ENCODE data around the gene NUMB. TPM values are rescaled to one million over a fixed set of nuclear protein-coding genes. Genes with fewer than 3 reads are reported as not detected.

The NUMB gene

GRCh38 chr14:73227812-73228781, 230.2 kb downstream of the NUMB start:
- DNase-seq (ENCODE audit: low spot score) = no peak
- no peak overlapping the region for H3K23ac ChIP-seq (ENCODE audit: low read depth, low read length, poor library complexity)
- H3K27me3 ChIP-seq (ENCODE audit: control insufficient read depth in 3 of 3, insufficient read depth in 3 of 3, low read depth in 1 of 3, low read length in 3 of 3) = no peaks in the 10 kb centered on the region
- H3K4me3 ChIP-seq (ENCODE audit: low read length in 2 of 2) = no peak overlapping the region
- H3K4ac ChIP-seq (ENCODE audit: low read length) = no peak overlapping the region
- no CpG with 5 or more reads among the region's 25 CpGs for WGBS, 2 donors (ENCODE audit: extremely low coverage in 2 of 2, insufficient read length in 2 of 2, insufficient replicate concordance in 1 of 2)
- H3K9ac ChIP-seq (ENCODE audit: low read depth, low read length, poor library complexity) = no peak overlapping the region
- H3K36me3 ChIP-seq (replicated peaks in 1 of 2; ENCODE audit: control insufficient read depth in 2 of 2, insufficient read depth in 2 of 2, low read length in 2 of 2) = peaks cover 0 to 16% of the 10 kb centered on the region in 2 donors
- H4K8ac ChIP-seq (ENCODE audit: low read depth, low read length) = no peak overlapping the region
- H4K91ac ChIP-seq (ENCODE audit: low read depth, low read length, poor library complexity) = no peak overlapping the region
- no peak overlapping the region for H2AFZ ChIP-seq (ENCODE audit: low read length)
- H3K4me2 ChIP-seq (ENCODE audit: insufficient read depth, low read length, poor library complexity, severe bottlenecking) = no peak overlapping the region
- no peak overlapping the region for H3K14ac ChIP-seq (ENCODE audit: low read length)
- peak overlapping the region; percentile 36 for H3K18ac ChIP-seq (ENCODE audit: low read length)
- H2BK5ac ChIP-seq (ENCODE audit: low read length) = no peak overlapping the region
- H3K9me3 ChIP-seq (replicated peaks in 1 of 2; ENCODE audit: control insufficient read depth in 2 of 2, insufficient read depth in 1 of 2, low read depth in 1 of 2, low read length in 2 of 2) = no peaks in the 10 kb centered on the region
- H2AK5ac ChIP-seq (ENCODE audit: low read depth, low read length) = no peak overlapping the region
- H2BK15ac ChIP-seq (ENCODE audit: low read length) = peak overlapping the region; percentile 37
- no peak overlapping the region for H2BK12ac ChIP-seq (ENCODE audit: low read length)
- no peak overlapping the region for H2BK120ac ChIP-seq (ENCODE audit: low read depth, low read length)
- H3K27ac ChIP-seq (replicated peaks; ENCODE audit: low read length) = no peak overlapping the region
- H3K4me1 ChIP-seq (ENCODE audit: control insufficient read depth in 2 of 2, insufficient read depth in 1 of 2, low read depth in 1 of 2, low read length in 2 of 2) = peaks cover 7 to 19% of the 10 kb centered on the region in 2 donors
- H3K79me1 ChIP-seq (ENCODE audit: low read depth, low read length) = no peaks in the 10 kb centered on the region

GRCh38 chr14:73225496-73225895, 232.8 kb downstream of the NUMB start:
- H3K9me3 ChIP-seq (replicated peaks in 1 of 2; ENCODE audit: control insufficient read depth in 2 of 2, insufficient read depth in 1 of 2, low read depth in 1 of 2, low read length in 2 of 2) = no peaks in the 10 kb centered on the region
- no peak for DNase-seq (ENCODE audit: low spot score)
- H3K4me3 ChIP-seq (ENCODE audit: low read length in 2 of 2) = no peak overlapping the region
- H3K27ac ChIP-seq (replicated peaks; ENCODE audit: low read length) = no peak overlapping the region
- H3K4me1 ChIP-seq (ENCODE audit: control insufficient read depth in 2 of 2, insufficient read depth in 1 of 2, low read depth in 1 of 2, low read length in 2 of 2) = peaks cover 2 to 9% of the 10 kb centered on the region in 2 donors
- H2BK5ac ChIP-seq (ENCODE audit: low read length) = no peak overlapping the region
- H3K4me2 ChIP-seq (ENCODE audit: insufficient read depth, low read length, poor library complexity, severe bottlenecking) = no peak overlapping the region
- no peak overlapping the region for H3K23ac ChIP-seq (ENCODE audit: low read depth, low read length, poor library complexity)
- no peak overlapping the region for H3K9ac ChIP-seq (ENCODE audit: low read depth, low read length, poor library complexity)
- H4K91ac ChIP-seq (ENCODE audit: low read depth, low read length, poor library complexity) = no peak overlapping the region
- no peak overlapping the region for H4K8ac ChIP-seq (ENCODE audit: low read depth, low read length)
- no CpG with 5 or more reads among the region's 4 CpGs for WGBS, 2 donors (ENCODE audit: extremely low coverage in 2 of 2, insufficient read length in 2 of 2, insufficient replicate concordance in 1 of 2)
- H2BK12ac ChIP-seq (ENCODE audit: low read length) = no peak overlapping the region
- H2AFZ ChIP-seq (ENCODE audit: low read length) = no peak overlapping the region
- no peaks in the 10 kb centered on the region for H3K79me1 ChIP-seq (ENCODE audit: low read depth, low read length)
- H3K4ac ChIP-seq (ENCODE audit: low read length) = no peak overlapping the region
- no peak overlapping the region for H3K14ac ChIP-seq (ENCODE audit: low read length)
- H2BK120ac ChIP-seq (ENCODE audit: low read depth, low read length) = no peak overlapping the region
- peaks cover 0 to 42% of the 10 kb centered on the region in 2 donors for H3K36me3 ChIP-seq (replicated peaks in 1 of 2; ENCODE audit: control insufficient read depth in 2 of 2, insufficient read depth in 2 of 2, low read length in 2 of 2)
- no peak overlapping the region for H2AK5ac ChIP-seq (ENCODE audit: low read depth, low read length)
- H3K27me3 ChIP-seq (ENCODE audit: control insufficient read depth in 3 of 3, insufficient read depth in 3 of 3, low read depth in 1 of 3, low read length in 3 of 3) = no peaks in the 10 kb centered on the region
- H2BK15ac ChIP-seq (ENCODE audit: low read length) = no peak overlapping the region
- no peak overlapping the region for H3K18ac ChIP-seq (ENCODE audit: low read length)

Small RNA genes within 50 kb of the gene (small RNA-seq; reads per million reads assigned to genes)
- gene RNU6-419P (ENCODE audit: insufficient read depth) = not detected

Measured in neuronal stem cell (in vitro differentiated cells).